Activated CD4-positive, alpha-beta T cell treated with anti-CD3 and anti-CD28 coated beads, Interleukin-2, amount 10 ng/mL, durations not matched to agents 7 days and 5 days (primary cell): ENCODE data around the gene RAB35. TPM values are rescaled to one million over a fixed set of nuclear protein-coding genes. Genes with fewer than 3 reads are reported as not detected.

Experiments used
- CTCF ChIA-PET: fragments of 350-600 bp; sonication (Branson Sonifier 250); formaldehyde crosslinking; loops from one replicate; lab custom pipeline; 2021; ENCODE audit warnings: antibody characterized with exemption; lab: Charles Lee
- POLR2A ChIA-PET: fragments of 350-600 bp; sonication (Branson Sonifier 250); formaldehyde crosslinking; loops from one replicate; lab custom pipeline; 2021; ENCODE audit warnings: antibody characterized with exemption; lab: Charles Lee
- DNase-seq: peaks from one replicate; pipeline ENCODE4 v3.0.0-alpha.2; 2020
- H3K27ac Mint-ChIP-seq: one replicate; pipeline ENCODE4 v1.8.0; 2021; ENCODE audit warnings: mild to moderate bottlenecking, moderate library complexity, mixed read lengths
- H3K27me3 Mint-ChIP-seq: one replicate; pipeline ENCODE4 v1.8.0; 2021; ENCODE audit warnings: mixed read lengths
- H3K36me3 Mint-ChIP-seq: one replicate; pipeline ENCODE4 v1.8.0; 2021; ENCODE audit warnings: low read depth, mixed read lengths
- H3K4me1 Mint-ChIP-seq: one replicate; pipeline ENCODE4 v1.8.0; 2021; ENCODE audit warnings: mixed read lengths
- H3K4me3 Mint-ChIP-seq: one replicate; pipeline ENCODE4 v1.8.0; 2021; ENCODE audit warnings: mild to moderate bottlenecking, moderate library complexity, mixed read lengths
- H3K9me3 Mint-ChIP-seq: one replicate; pipeline ENCODE4 v1.8.0; 2021; ENCODE audit warnings: mixed read lengths
- total RNA-seq, 2 experiments: library from RNA; stranded (reverse); gene quantifications; one replicate each; pipeline ENCODE4 v1.2.3, GENCODE V29; 2021

RAB35 gene
- total RNA-seq, 2 experiments from 2014 or later: 76.5 TPM

DNA sequence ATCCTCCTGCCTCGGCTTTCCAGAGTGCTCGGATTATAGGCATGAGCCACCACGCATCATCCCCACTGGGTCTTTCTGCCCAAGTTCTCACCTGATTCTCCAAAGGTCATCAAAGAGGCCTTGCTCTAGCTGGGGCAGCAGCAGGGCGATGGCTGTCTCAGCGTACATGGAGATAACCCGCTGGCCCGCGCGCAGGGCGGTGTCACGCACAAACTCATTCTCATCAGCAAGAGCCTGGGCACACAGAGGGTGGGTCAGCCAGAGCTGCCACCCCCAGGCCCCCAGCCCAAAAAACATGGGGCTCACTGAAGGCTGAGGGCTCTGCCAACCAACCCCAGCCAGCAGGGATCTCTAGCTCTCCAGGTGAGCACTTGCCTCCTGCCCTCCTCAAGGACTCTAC, 27.7 kb upstream of the RAB35 start:
- H3K36me3 Mint-ChIP-seq: peaks cover 45% of the 10 kb centered on the region
- ChIA-PET CTCF (interaction anchor here (0.6 to 1.5 kb wide), 2 partner anchors 10 to 100 kb away, joined by 3 read pairs; no protein-coding TSS in a partner anchor), POLR2A (no interaction called here)
- no peaks in the 10 kb centered on the region for H3K4me1 Mint-ChIP-seq
- no peaks in the 10 kb centered on the region for H3K9me3 Mint-ChIP-seq
- no peak overlapping the region for H3K27ac Mint-ChIP-seq
- no peak overlapping the region for H3K4me3 Mint-ChIP-seq
- no peaks in the 10 kb centered on the region for H3K27me3 Mint-ChIP-seq
- DNase-seq: no peak

DNA sequence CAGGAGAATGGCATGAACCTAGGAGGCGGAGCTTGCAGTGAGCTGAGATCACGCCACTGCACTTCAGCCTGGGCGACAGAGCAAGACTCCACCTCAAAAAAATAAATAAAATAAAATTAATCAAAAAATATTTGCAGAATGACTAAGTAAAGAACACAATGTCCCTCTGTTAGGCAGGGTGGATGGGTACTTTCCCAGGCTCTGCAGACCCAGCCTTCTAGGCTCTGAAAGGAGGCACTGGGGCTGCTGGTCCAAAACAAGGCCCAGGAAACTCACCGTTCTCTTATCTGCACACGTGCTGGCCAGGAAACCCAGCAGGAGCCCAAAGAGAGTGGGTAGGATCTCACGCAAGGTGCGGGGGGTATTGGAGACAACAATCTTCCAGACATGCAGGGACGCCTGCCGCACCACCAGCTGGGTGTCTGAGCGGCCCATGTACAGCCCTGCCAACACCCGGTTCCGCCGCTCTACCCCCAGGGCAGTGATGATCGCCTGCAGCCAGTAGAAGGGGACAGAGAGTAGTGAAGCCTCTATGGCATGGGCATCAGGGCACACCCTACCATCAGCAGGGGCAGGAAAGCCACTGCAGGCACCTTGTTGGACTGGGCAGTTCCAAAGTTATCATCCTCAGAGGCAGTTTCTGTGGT, 25.8 kb upstream of the RAB35 start:
- H3K9me3 Mint-ChIP-seq: no peaks in the 10 kb centered on the region
- no peaks in the 10 kb centered on the region for H3K4me1 Mint-ChIP-seq
- CTCF ChIA-PET: interaction anchor here (1.0 kb wide), 1 partner anchor 16 kb away, joined by 3 read pairs; no protein-coding TSS in a partner anchor
- DNase-seq: no peak
- H3K4me3 Mint-ChIP-seq: no peak overlapping the region
- H3K27me3 Mint-ChIP-seq: no peaks in the 10 kb centered on the region
- POLR2A ChIA-PET: no interaction called here
- H3K36me3 Mint-ChIP-seq: peaks cover 41% of the 10 kb centered on the region
- H3K27ac Mint-ChIP-seq: no peak overlapping the region

DNA sequence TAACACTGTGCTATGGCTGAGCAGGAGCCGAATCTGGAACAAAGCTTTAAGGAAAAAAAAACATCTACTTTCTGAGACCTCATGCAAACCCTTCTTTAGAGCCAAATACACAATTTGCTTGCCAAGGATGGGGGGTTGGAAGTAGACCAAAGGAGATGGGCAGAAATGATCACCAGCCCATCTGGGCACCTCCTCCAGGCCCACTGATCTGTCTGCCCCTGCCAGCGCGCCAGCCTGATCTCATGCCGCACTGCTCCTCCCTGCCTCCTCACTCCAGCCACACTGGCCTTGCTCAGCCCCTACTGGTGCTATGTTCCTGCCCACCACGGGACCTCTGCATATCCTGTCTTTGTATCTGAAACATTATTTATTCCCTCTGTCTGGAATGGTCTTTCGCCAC, 24.8 kb upstream of the RAB35 start:
- no peak overlapping the region for H3K27ac Mint-ChIP-seq
- POLR2A ChIA-PET: no interaction called here

DNA sequence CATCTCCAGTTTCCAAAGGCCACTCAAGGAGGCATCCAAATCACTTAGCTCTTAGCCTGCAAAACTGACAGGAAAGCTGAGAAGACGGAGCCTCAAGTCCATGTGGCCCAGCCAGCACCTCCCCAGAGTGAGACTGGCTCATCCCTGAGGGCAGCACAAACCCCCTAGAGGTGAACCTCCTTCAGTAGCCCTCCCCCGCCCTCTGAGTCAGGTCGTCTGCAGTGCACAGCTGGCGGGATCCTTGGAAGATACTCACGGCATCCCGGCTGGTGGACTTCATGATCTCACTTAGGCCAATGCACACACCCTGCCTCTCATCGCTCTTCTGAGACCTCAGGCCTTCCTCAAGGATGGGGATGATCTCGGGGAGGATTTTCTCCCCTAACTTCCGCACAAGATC, 24.1 kb upstream of the RAB35 start:
- no peaks in the 10 kb centered on the region for H3K27me3 Mint-ChIP-seq
- H3K4me1 Mint-ChIP-seq: no peaks in the 10 kb centered on the region
- no peak for DNase-seq
- no peak overlapping the region for H3K27ac Mint-ChIP-seq
- ChIA-PET CTCF (no interaction called here), POLR2A (no interaction called here)
- no peaks in the 10 kb centered on the region for H3K9me3 Mint-ChIP-seq
- H3K4me3 Mint-ChIP-seq: no peak overlapping the region
- H3K36me3 Mint-ChIP-seq: peaks cover 43% of the 10 kb centered on the region

More for the DNA sequence above, 24.8 kb upstream of the RAB35 start:
- no peaks in the 10 kb centered on the region for H3K27me3 Mint-ChIP-seq
- H3K4me3 Mint-ChIP-seq: no peak overlapping the region
- H3K36me3 Mint-ChIP-seq: peaks cover 39% of the 10 kb centered on the region
- CTCF ChIA-PET: interaction anchor here (1.0 kb wide), 1 partner anchor 17 kb away, joined by 3 read pairs; no protein-coding TSS in a partner anchor
- DNase-seq: no peak
- no peaks in the 10 kb centered on the region for H3K9me3 Mint-ChIP-seq
- no peaks in the 10 kb centered on the region for H3K4me1 Mint-ChIP-seq

DNA sequence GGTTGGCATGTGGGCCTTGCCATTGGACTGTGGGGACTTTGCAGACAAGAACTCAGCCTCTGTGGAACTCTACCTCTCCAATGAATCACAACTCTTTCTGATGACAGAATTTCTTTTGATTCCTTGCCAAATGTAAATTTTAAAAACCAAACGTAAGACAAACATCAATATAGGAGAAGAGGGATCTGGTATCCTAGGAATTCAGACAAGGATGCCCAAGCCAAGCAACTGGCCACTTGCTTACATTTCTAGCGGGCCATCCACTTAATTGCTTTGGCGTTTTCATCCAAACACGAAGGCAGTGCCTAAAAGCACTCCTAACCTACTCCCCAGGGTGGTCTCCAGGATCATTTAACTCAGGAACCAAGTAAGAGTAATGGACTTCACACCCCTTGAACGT, 23.4 kb upstream of the RAB35 start:
- POLR2A ChIA-PET: interaction anchor here (0.5 kb wide), 1 partner anchor 151 kb away, joined by 3 read pairs; no protein-coding TSS in a partner anchor
- Mint-ChIP-seq H3K36me3 (peaks cover 45% of the 10 kb centered on the region), H3K27ac (no peak overlapping the region), H3K4me3 (no peak overlapping the region), H3K9me3 (no peaks in the 10 kb centered on the region), H3K27me3 (no peaks in the 10 kb centered on the region), H3K4me1 (no peaks in the 10 kb centered on the region)
- CTCF ChIA-PET: interaction anchor here (1.1 kb wide), 1 partner anchor 8 kb away, joined by 3 read pairs; no protein-coding TSS in a partner anchor
- DNase-seq: no peak

GRCh38 chr12:120138366-120138765, 21.8 kb upstream of the RAB35 start:
- no peak for DNase-seq
- H3K27me3 Mint-ChIP-seq: no peaks in the 10 kb centered on the region
- no peaks in the 10 kb centered on the region for H3K4me1 Mint-ChIP-seq
- H3K27ac Mint-ChIP-seq: no peak overlapping the region
- no peaks in the 10 kb centered on the region for H3K9me3 Mint-ChIP-seq
- ChIA-PET POLR2A (no interaction called here), CTCF (no interaction called here)
- peaks cover 45% of the 10 kb centered on the region for H3K36me3 Mint-ChIP-seq
- H3K4me3 Mint-ChIP-seq: no peak overlapping the region

GRCh38 chr12:120137833-120138232, 21.3 kb upstream of the RAB35 start:
- no peaks in the 10 kb centered on the region for H3K9me3 Mint-ChIP-seq
- no peaks in the 10 kb centered on the region for H3K27me3 Mint-ChIP-seq
- CTCF ChIA-PET: interaction anchor here (0.6 kb wide), 1 partner anchor 210 kb away, joined by 5 read pairs; no protein-coding TSS in a partner anchor
- H3K4me1 Mint-ChIP-seq: no peaks in the 10 kb centered on the region
- H3K4me3 Mint-ChIP-seq: no peak overlapping the region
- no peak overlapping the region for H3K27ac Mint-ChIP-seq
- H3K36me3 Mint-ChIP-seq: peaks cover 51% of the 10 kb centered on the region
- no peak for DNase-seq
- POLR2A ChIA-PET: no interaction called here

DNA sequence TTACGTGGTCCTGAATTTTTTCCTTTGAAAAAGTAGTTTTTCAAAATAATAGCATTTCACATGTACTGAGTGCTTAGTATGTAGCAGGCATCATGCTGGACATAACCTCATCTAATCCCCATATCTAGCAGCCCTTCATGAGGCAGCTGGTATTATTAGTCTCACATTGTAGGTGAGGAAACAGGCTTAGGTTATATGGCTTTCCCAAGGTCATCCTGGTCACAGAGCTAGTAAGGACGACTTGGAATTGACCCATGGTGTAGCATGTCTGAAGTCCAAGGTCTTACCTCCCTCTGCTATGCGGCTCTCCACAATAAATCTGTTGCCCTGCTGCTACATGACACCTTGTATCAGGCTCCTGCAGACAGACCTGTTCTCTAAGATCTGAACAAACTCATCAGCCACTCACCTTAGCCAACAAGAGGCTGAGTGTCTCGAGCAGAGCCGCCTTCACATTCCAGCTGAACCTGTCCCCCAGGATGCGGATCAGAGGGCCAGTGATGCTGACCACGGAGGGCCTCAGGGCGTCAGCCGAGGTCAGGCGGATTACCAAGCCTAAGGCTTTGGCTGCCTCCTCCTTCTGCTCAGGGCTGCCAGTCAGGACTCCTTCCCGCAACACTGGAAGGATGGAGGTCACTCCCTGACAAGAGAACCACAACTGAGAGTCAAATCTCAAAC, 19.7 kb upstream of the RAB35 start:
- no peaks in the 10 kb centered on the region for H3K27me3 Mint-ChIP-seq
- H3K27ac Mint-ChIP-seq: no peak overlapping the region
- H3K9me3 Mint-ChIP-seq: no peaks in the 10 kb centered on the region
- no peak for DNase-seq
- ChIA-PET CTCF (no interaction called here), POLR2A (no interaction called here)
- H3K36me3 Mint-ChIP-seq: peaks cover 50% of the 10 kb centered on the region
- no peak overlapping the region for H3K4me3 Mint-ChIP-seq
- no peaks in the 10 kb centered on the region for H3K4me1 Mint-ChIP-seq

DNA sequence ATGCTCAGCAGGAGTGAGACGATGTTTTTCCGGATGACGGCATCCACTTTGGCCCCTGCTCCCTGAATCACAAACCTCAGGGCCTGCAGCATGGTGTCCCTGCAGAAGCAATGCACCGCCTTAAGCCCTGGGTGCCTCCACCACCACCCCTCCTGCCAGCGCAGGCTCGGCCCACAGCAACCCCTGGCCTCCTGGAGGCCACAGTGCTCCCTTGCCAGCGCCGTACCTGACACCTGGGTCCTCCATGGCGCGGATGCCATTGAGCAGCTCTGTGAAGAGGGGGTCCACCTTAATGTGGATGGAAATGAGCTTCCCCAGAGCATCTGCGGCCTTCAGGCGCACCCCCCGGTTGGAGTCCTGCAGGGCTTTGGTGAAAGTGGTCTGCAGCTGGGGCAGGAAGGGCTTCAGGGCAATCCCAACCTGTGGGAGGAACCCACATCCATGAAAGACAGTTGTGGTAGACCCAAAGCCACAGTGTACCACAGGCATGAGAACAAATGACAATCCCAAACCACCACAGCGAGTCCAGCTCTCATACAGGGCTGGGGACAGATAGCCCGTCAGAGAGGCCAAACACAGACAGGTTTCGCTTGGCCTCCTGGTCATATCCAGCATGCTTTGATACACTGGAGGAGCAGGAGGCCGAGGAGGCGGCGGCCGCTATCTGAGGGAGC, 17.9 kb upstream of the RAB35 start:
- Mint-ChIP-seq H3K27me3 (no peaks in the 10 kb centered on the region), H3K27ac (no peak overlapping the region), H3K36me3 (peaks cover 45% of the 10 kb centered on the region), H3K9me3 (no peaks in the 10 kb centered on the region), H3K4me1 (no peaks in the 10 kb centered on the region), H3K4me3 (no peak overlapping the region)
- POLR2A ChIA-PET: no interaction called here
- CTCF ChIA-PET: interaction anchor here (0.6 to 1.0 kb wide), 5 partner anchors 10 to 465 kb away, joined by 3 to 5 read pairs (median 3); no protein-coding TSS in a partner anchor
- no peak for DNase-seq

DNA sequence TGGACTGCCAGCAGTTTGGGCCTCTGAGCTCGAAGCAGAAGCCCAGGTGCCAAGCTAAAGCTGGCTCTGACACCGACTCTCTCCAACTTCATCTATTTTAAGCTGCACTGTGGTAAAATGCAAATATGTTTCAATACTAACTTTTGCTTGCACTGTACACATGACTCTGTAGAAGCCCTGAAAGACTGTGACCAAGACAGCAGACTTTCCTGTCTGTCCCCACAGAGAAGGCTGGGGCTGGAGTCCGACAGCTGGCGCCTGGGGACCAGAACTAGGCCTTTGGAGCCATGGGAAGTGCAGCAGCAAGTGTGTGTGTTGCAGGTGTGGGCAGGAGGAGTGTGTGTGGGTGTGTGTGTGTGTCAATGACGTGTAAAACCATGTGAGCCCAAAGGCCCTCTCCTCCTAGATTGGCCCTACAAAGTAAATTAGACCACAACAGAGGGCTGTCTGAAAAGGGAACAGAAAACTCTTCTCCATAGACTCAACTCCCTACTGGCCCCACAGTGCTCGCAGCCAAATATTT, 16.4 kb upstream of the RAB35 start:
- POLR2A ChIA-PET: no interaction called here
- Mint-ChIP-seq H3K9me3 (no peaks in the 10 kb centered on the region), H3K27me3 (no peaks in the 10 kb centered on the region), H3K36me3 (peaks cover 44% of the 10 kb centered on the region), H3K4me3 (no peak overlapping the region), H3K27ac (no peak overlapping the region), H3K4me1 (no peaks in the 10 kb centered on the region)
- CTCF ChIA-PET: interaction anchor here (1.2 kb wide), 1 partner anchor 68 kb away, joined by 7 read pairs; the partner anchor contains the start of gene RPLP0
- DNase-seq: no peak

DNA sequence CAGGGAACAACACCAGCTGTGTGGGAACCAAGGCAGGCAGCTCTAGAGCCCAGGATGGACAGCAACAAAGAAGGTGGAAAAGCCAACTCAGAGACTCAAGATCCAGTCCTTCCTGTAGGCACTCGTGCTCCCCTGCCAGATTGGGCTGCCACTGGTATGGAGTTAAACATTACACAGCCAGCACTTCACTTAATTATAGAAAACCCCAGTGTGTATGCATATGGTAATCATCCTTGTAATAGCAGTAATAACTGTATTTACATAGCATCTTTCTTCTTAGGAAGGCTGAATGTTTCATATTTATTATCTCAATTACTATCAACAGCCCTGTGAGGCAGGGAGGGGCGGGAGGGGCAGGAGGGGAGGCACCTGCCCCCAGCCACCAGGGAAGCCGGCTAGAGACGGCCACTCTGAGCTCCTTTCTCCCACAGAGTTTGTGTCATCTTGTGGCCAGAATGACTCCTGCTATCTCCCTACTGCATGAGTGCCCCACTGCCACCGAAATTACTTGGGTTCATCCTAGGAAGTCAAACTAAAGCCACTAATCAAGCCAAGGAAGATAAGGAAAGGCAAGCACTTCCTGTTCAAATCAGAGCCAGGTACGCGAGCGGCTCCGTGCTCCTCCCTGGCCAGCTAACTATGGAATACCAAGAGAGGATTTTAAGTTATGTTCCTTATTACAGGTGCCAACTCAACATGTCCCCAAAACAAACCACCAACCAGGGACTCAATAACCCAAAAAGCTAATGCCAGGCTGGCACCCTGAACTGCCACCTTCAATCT, 15.7 kb upstream of the RAB35 start:
- no peak overlapping the region for H3K27ac Mint-ChIP-seq
- CTCF ChIA-PET: interaction anchor here (0.6 to 1.2 kb wide), 2 partner anchors 45 to 69 kb away, joined by 4 to 7 read pairs; partner anchors contain the start of gene RPLP0
- peaks cover 51% of the 10 kb centered on the region for H3K36me3 Mint-ChIP-seq
- no peaks in the 10 kb centered on the region for H3K27me3 Mint-ChIP-seq
- no peak overlapping the region for H3K4me3 Mint-ChIP-seq
- no peaks in the 10 kb centered on the region for H3K4me1 Mint-ChIP-seq
- DNase-seq: no peak
- POLR2A ChIA-PET: no interaction called here
- H3K9me3 Mint-ChIP-seq: no peaks in the 10 kb centered on the region

DNA sequence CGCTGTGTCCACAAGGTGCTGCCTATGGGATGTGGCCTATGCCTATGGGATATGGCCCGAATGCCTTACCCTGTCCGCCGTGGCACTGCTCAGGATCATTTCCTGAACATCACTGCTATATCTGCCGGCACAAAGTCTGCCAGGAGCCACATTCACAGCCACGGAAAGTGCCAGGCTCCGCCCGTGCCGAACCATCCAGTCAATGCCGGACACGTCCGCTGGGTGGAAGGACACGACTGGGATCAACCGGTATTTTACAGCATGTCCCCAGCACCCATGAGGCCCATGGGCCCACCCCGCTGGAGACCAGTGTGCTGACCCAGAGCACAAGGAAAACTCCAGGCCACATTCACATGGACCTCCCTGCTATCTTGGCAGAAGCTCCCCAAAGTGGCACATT, 14.6 kb upstream of the RAB35 start:
- POLR2A ChIA-PET: no interaction called here
- H3K4me3 Mint-ChIP-seq: no peak overlapping the region
- CTCF ChIA-PET: no interaction called here
- H3K27me3 Mint-ChIP-seq: no peaks in the 10 kb centered on the region
- H3K4me1 Mint-ChIP-seq: peaks cover 6% of the 10 kb centered on the region
- peaks cover 55% of the 10 kb centered on the region for H3K36me3 Mint-ChIP-seq
- no peak for DNase-seq
- no peak overlapping the region for H3K27ac Mint-ChIP-seq
- no peaks in the 10 kb centered on the region for H3K9me3 Mint-ChIP-seq
